SK-N-SH (cell line): ENCODE data around the gene NUDT1. TPM values are rescaled to one million over a fixed set of nuclear protein-coding genes. Genes with fewer than 3 reads are reported as not detected.
A peak's percentile ranks its signal among the peaks of the same experiment; 100 is the strongest.

Experiments
- CTCF ChIA-PET: fragments of 300-600, 350-600 bp; formaldehyde crosslinking; extraction: SDS; loops from one replicate; lab custom pipeline; 2021; lab: Yijun Ruan, JAX
- POLR2A ChIA-PET: fragments of 350-600 bp; sonication (Branson Sonifier 250); formaldehyde crosslinking; extraction: SDS; loops from one replicate; lab custom pipeline; 2020; ENCODE audit warnings: antibody characterized with exemption, inconsistent platforms; lab: Yijun Ruan, JAX
- DNase-seq: peaks from one replicate; pipeline ENCODE4 v3.0.0; 2012
- H2AFZ ChIP-seq: fragments of 200-600 bp; sonication (generic); 2 replicates; pipeline ENCODE4 v1.8.1; 2016; ENCODE audit warnings: antibody characterized with exemption, mild to moderate bottlenecking, low read depth
- H3F3A ChIP-seq: fragments of 200-600 bp; sonication (generic); replicated peaks from 2 replicates; pipeline ENCODE3; 2016; ENCODE audit warnings: antibody characterized with exemption, mild to moderate bottlenecking; ENCODE audit not compliant: insufficient read depth
- H3K27ac ChIP-seq, 2 experiments: fragments of 200-500 bp in 1 of 2; fragments of 200-600 bp in 1 of 2; sonication (Bioruptor generic) in 1 of 2; sonication (generic), shearing (Covaris generic) in 1 of 2; 2 replicates each; pipeline versions ENCODE4 v1.5.1 to v1.6.1; 2014 to 2016; ENCODE audit warnings: low read depth in 2 of 2, inconsistent platforms in 1 of 2, low read length in 1 of 2, mild to moderate bottlenecking in 1 of 2, mixed read lengths in 1 of 2
- H3K27me3 ChIP-seq: fragments of 200-600 bp; sonication (generic), shearing (Covaris generic); 2 replicates; pipeline ENCODE4 v1.6.1; 2016; ENCODE audit warnings: mixed run types; ENCODE audit not compliant: insufficient read depth
- H3K36me3 ChIP-seq, 2 experiments: fragments of 200-500 bp in 1 of 2; fragments of 200-600 bp in 1 of 2; sonication (Bioruptor generic) in 1 of 2; sonication (generic) in 1 of 2; replicated peaks in 1 of 2; 2 replicates each; pipeline versions ENCODE3 to v1.5.1; 2014 to 2016; ENCODE audit warnings: low read length in 1 of 2, mild to moderate bottlenecking in 1 of 2; ENCODE audit not compliant: insufficient read depth in 2 of 2, control insufficient read depth in 1 of 2
- H3K4me1 ChIP-seq, 2 experiments: fragments of 200-500 bp in 1 of 2; fragments of 200-600 bp in 1 of 2; sonication (Bioruptor generic) in 1 of 2; sonication (generic), shearing (Covaris generic) in 1 of 2; 2 replicates each; pipeline versions ENCODE4 v1.5.1 to v1.6.1; 2014 to 2016; ENCODE audit warnings: low read depth in 1 of 2, low read length in 1 of 2, mixed run types in 1 of 2; ENCODE audit not compliant: insufficient read depth in 2 of 2, control insufficient read depth in 1 of 2
- H3K4me2 ChIP-seq: fragments of 200-600 bp; sonication (generic), shearing (Covaris generic); 2 replicates; pipeline ENCODE4 v1.6.1; 2017; ENCODE audit warnings: mixed run types
- H3K4me3 ChIP-seq, 2 experiments: fragments of 200-500 bp in 1 of 2; fragments of 200-600 bp in 1 of 2; sonication (Bioruptor generic) in 1 of 2; sonication (generic), shearing (Covaris generic) in 1 of 2; 2 replicates each; pipeline versions ENCODE4 v1.5.1 to v1.8.1; 2014 to 2016; ENCODE audit warnings: low read depth in 2 of 2, inconsistent platforms in 1 of 2, low read length in 1 of 2, mild to moderate bottlenecking in 1 of 2, mixed read lengths in 1 of 2, moderate library complexity in 1 of 2
- H3K79me2 ChIP-seq: fragments of 200-600 bp; sonication (generic); 2 replicates; pipeline ENCODE4 v1.8.1; 2017; ENCODE audit warnings: mild to moderate bottlenecking; ENCODE audit not compliant: insufficient read depth
- H3K9ac ChIP-seq: fragments of 200-600 bp; sonication (generic); 2 replicates; pipeline ENCODE4 v1.6.1; 2017; ENCODE audit warnings: mixed run types
- H3K9me2 ChIP-seq: fragments of 200-600 bp; sonication (generic); 2 replicates; pipeline ENCODE4 v1.6.1; 2017; ENCODE audit warnings: mixed run types
- H3K9me3 ChIP-seq: fragments of 200-600 bp; sonication (generic); 2 replicates; pipeline ENCODE4 v1.6.1; 2017; ENCODE audit warnings: mixed run types, mild to moderate bottlenecking, moderate library complexity
- H4K20me1 ChIP-seq: fragments of 200-600 bp; sonication (generic); 2 replicates; pipeline ENCODE4 v1.6.1; 2017; ENCODE audit warnings: mild to moderate bottlenecking, mixed run types; ENCODE audit not compliant: insufficient read depth
- ELF1 ChIP-seq: IDR thresholded peaks from 2 replicates; pipeline ENCODE4 v1.4.0; 2012
- FOSL2 ChIP-seq: IDR thresholded peaks from 2 replicates; pipeline ENCODE4 v1.4.0; 2012; ENCODE audit warnings: low read depth, mild to moderate bottlenecking, moderate library complexity, borderline replicate concordance
- FOXJ3 ChIP-seq: sonication (generic); formaldehyde crosslinking; IDR thresholded peaks from 2 replicates; pipeline ENCODE4 v1.5.1; 2020; ENCODE audit warnings: mild to moderate bottlenecking, missing genetic modification reagents
- FOXM1 ChIP-seq: IDR thresholded peaks from 2 replicates; pipeline ENCODE4 v1.4.0; 2012; ENCODE audit warnings: low read depth, mild to moderate bottlenecking
- GATA2 ChIP-seq: sonication (generic); formaldehyde crosslinking; IDR thresholded peaks from 2 replicates; pipeline ENCODE4 v1.5.0; 2020; ENCODE audit warnings: mild to moderate bottlenecking, missing genetic modification reagents
- IRF3 ChIP-seq: fragments of 150-350 bp; IDR thresholded peaks from 2 replicates; pipeline ENCODE4 v1.6.1; 2016; ENCODE audit warnings: mild to moderate bottlenecking, low read depth, low read length
- JUND ChIP-seq: IDR thresholded peaks from 2 replicates; pipeline ENCODE4 v1.4.0; 2012
- MXI1 ChIP-seq: IDR thresholded peaks from 2 replicates; pipeline ENCODE4 v1.6.1; 2012; ENCODE audit warnings: mild to moderate bottlenecking, low read depth, low read length, improper control_type of control experiment
- NRF1 ChIP-seq: IDR thresholded peaks from 2 replicates; pipeline ENCODE4 v1.6.1; 2012; ENCODE audit warnings: low read depth, mild to moderate bottlenecking, low read length
- POLR2AphosphoS5 ChIP-seq: IDR thresholded peaks from 2 replicates; pipeline ENCODE4 v1.6.1; 2012; ENCODE audit warnings: low read depth, low read length
- RCOR1 ChIP-seq: fragments of 150-350 bp; IDR thresholded peaks from 2 replicates; pipeline ENCODE4 v1.6.1; 2017; ENCODE audit warnings: antibody characterized with exemption, low read length
- RXRA ChIP-seq: IDR thresholded peaks from 2 replicates; pipeline ENCODE4 v1.4.0; 2012; ENCODE audit warnings: low read depth, mild to moderate bottlenecking, borderline replicate concordance
- SIN3A ChIP-seq: IDR thresholded peaks from 2 replicates; pipeline ENCODE4 v1.6.1; 2012; ENCODE audit warnings: low read depth, mild to moderate bottlenecking, low read length, moderate library complexity, borderline replicate concordance
- TAF1 ChIP-seq: IDR thresholded peaks from 2 replicates; pipeline ENCODE4 v1.6.1; 2012; ENCODE audit warnings: low read depth, mild to moderate bottlenecking, low read length, moderate library complexity, borderline replicate concordance
- USF1 ChIP-seq: IDR thresholded peaks from 2 replicates; pipeline ENCODE4 v1.4.0; 2012; ENCODE audit warnings: low read depth, borderline replicate concordance
- USF2 ChIP-seq: fragments of 150-350 bp; IDR thresholded peaks from 2 replicates; pipeline ENCODE4 v1.6.1; 2017; ENCODE audit warnings: antibody characterized with exemption, low read length, low read depth, borderline replicate concordance
- WGBS: methylation state at CpG from one replicate; pipeline ENCODE4 v1.1.6; 2017; ENCODE audit warnings: low lambda C conversion rate; 5-methylcytosine and 5-hydroxymethylcytosine counted together
- polyA plus RNA-seq, 3 experiments: library from polyadenylated mRNA; depleted of rRNA; stranded (reverse); fragments of >200 nt; gene quantifications; 2 replicates each; pipeline ENCODE4 v1.2.3, GENCODE V29; 2012

Gene NUDT1
- polyA plus RNA-seq, 1 of the 3 experiments (the other 2 are of a cell fraction): 98.1 TPM

- peaks cover 76% of the 10 kb centered on the region for H3K79me2 ChIP-seq
- 96% methylated on average over 9 of the region's 9 CpGs for WGBS
- no peaks in the 10 kb centered on the region for H3K27me3 ChIP-seq
- TF ChIP-seq GATA2 (CRISPR knock-in tag) (no peak), IRF3 (no peak), RCOR1 (no peak), FOXJ3 (CRISPR knock-in tag) (no peak), MXI1 (no peak), TAF1 (no peak), SIN3A (no peak), FOXM1 (no peak), ELF1 (no peak), RXRA (no peak), POLR2AphosphoS5 (no peak), FOSL2 (no peak), USF2 (no peak), NRF1 (no peak), USF1 (no peak), JUND (no peak)
- TF ChIP-seq, all 33 proteins: peak for 0
- H2AFZ ChIP-seq: no peak overlapping the region
- peaks cover 24% of the 10 kb centered on the region for H3F3A ChIP-seq
- H4K20me1 ChIP-seq: peaks cover 3% of the 10 kb centered on the region; the same call in 1 of the 2 replicates
- ChIA-PET POLR2A (interaction anchor here (0.6 to 2.9 kb wide), 2 partner anchors 11 to 563 kb away, joined by 3 to 12 read pairs; partner anchors contain the start of genes MRM2 and NUDT1), CTCF (interaction anchor here (0.6 to 1.3 kb wide), 7 partner anchors 8 to 418 kb away, joined by 3 to 4 read pairs (median 3); no protein-coding TSS in a partner anchor)
- H3K36me3 ChIP-seq: peaks cover 37 to 43% of the 10 kb centered on the region in 2 experiments
- H3K4me3 ChIP-seq: no peak overlapping the region
- H3K4me1 ChIP-seq: peaks cover 0 to 37% of the 10 kb centered on the region in 2 experiments; a peak in 1 of 4 replicates
- no peaks in the 10 kb centered on the region for H3K9me3 ChIP-seq
- DNase-seq: no peak
- no peak overlapping the region for H3K27ac ChIP-seq
- H3K9me2 ChIP-seq: no peaks in the 10 kb centered on the region
- H3K9ac ChIP-seq: no peak overlapping the region
- peak overlapping the region; percentile 94; the same call in 1 of the 2 replicates for H3K4me2 ChIP-seq
These were observed 11.1 kb upstream of the NUDT1 start for GRCh38 chr7:2230882-2231281.
